Left hindlimb (tissue), 1 donor: ENCODE data around the gene ARRDC1.
A peak's percentile ranks its signal among the peaks of the same experiment; 100 is the strongest.
"Not testable (repeated sequence)": the region's sequence is repeated elsewhere in the genome, so short reads cannot be mapped to it uniquely, and the experiment has no call there.

Experiments used
- DNase-seq: peaks from one replicate; pipeline ENCODE4 v3.0.0-alpha.2; 2018

ARRDC1 gene

GRCh38 chr9:137614631-137615386 lies 9.3 kb downstream of the ARRDC1 start:
- DNase-seq = no peak

- no peak for DNase-seq
These were observed 9.9 kb downstream of the ARRDC1 start for GRCh38 chr9:137615387-137615871.

- peak; percentile 91 for DNase-seq
These were observed 12.9 kb downstream of the ARRDC1 start, which contains the start of gene EHMT1 for GRCh38 chr9:137618105-137619067. TSS of gene EHMT1 (plus strand) at chr9:137619005. CDS start at chr9:137619029, 24 bp downstream.

- no peak for DNase-seq
These were observed 14.0 kb downstream of the ARRDC1 start for GRCh38 chr9:137619240-137620047.

- no peak for DNase-seq
These were observed 14.5 kb downstream of the ARRDC1 start for GRCh38 chr9:137620048-137620405.

- no peak for DNase-seq
These were observed 15.1 kb downstream of the ARRDC1 start for GRCh38 chr9:137620581-137620980.

GRCh38 chr9:137621131-137621757 lies 15.8 kb downstream of the ARRDC1 start:
- DNase-seq = no peak

- DNase-seq = not testable (repeated sequence)
These were observed 16.7 kb downstream of the ARRDC1 start for GRCh38 chr9:137622211-137622610.

- DNase-seq = no peak
These were observed 21.0 kb downstream of the ARRDC1 start for GRCh38 chr9:137626464-137626863.

- not testable (repeated sequence) for DNase-seq
These were observed 21.9 kb downstream of the ARRDC1 start for GRCh38 chr9:137627406-137627805.

GRCh38 chr9:137630126-137630525 lies 24.6 kb downstream of the ARRDC1 start:
- DNase-seq = no peak

GRCh38 chr9:137630679-137631078 lies 25.2 kb downstream of the ARRDC1 start:
- DNase-seq = no peak

- no peak for DNase-seq
These were observed 26.1 kb downstream of the ARRDC1 start for GRCh38 chr9:137631345-137632229.

GRCh38 chr9:137632230-137633161 lies 27.0 kb downstream of the ARRDC1 start:
- DNase-seq = no peak

- no peak for DNase-seq
These were observed 28.5 kb downstream of the ARRDC1 start for GRCh38 chr9:137634016-137634415.

GRCh38 chr9:137638680-137639079 lies 33.2 kb downstream of the ARRDC1 start:
- no peak for DNase-seq

- no peak for DNase-seq
These were observed 34.0 kb downstream of the ARRDC1 start for GRCh38 chr9:137639303-137640051.

- DNase-seq = no peak
These were observed 35.4 kb downstream of the ARRDC1 start for GRCh38 chr9:137640862-137641261.

GRCh38 chr9:137642118-137642601 lies 36.7 kb downstream of the ARRDC1 start:
- no peak for DNase-seq
